Activated naive CD8-positive, alpha-beta T cell treated with anti-CD3 and anti-CD28 coated beads, Interleukin-2, amount 50 U/mL, for 24 hours (primary cell): ENCODE results near the gene GCLC.

ENCODE experiments used
- ATAC-seq: fragments of 150-1000 bp; cut with Tn5 transposase; one replicate; pipeline ENCODE4 v1.10.0; 2021
- DNase-seq: peaks from one replicate; pipeline ENCODE4 v3.0.0; 2021
- H3K27ac Mint-ChIP-seq: one replicate; pipeline ENCODE4 v1.8.0; 2021; ENCODE audit warnings: mild to moderate bottlenecking, mixed read lengths
- H3K27me3 Mint-ChIP-seq: one replicate; pipeline ENCODE4 v1.8.0; 2021; ENCODE audit warnings: mixed read lengths
- H3K36me3 Mint-ChIP-seq: one replicate; pipeline ENCODE4 v1.8.0; 2021; ENCODE audit warnings: low read depth, mixed read lengths
- H3K4me1 Mint-ChIP-seq: one replicate; pipeline ENCODE4 v1.8.0; 2021; ENCODE audit warnings: mixed read lengths
- H3K4me3 Mint-ChIP-seq: one replicate; pipeline ENCODE4 v1.8.0; 2021; ENCODE audit warnings: mild to moderate bottlenecking, moderate library complexity, mixed read lengths
- H3K9me3 Mint-ChIP-seq: one replicate; pipeline ENCODE4 v1.8.0; 2021; ENCODE audit warnings: mixed read lengths

Gene GCLC

DNA sequence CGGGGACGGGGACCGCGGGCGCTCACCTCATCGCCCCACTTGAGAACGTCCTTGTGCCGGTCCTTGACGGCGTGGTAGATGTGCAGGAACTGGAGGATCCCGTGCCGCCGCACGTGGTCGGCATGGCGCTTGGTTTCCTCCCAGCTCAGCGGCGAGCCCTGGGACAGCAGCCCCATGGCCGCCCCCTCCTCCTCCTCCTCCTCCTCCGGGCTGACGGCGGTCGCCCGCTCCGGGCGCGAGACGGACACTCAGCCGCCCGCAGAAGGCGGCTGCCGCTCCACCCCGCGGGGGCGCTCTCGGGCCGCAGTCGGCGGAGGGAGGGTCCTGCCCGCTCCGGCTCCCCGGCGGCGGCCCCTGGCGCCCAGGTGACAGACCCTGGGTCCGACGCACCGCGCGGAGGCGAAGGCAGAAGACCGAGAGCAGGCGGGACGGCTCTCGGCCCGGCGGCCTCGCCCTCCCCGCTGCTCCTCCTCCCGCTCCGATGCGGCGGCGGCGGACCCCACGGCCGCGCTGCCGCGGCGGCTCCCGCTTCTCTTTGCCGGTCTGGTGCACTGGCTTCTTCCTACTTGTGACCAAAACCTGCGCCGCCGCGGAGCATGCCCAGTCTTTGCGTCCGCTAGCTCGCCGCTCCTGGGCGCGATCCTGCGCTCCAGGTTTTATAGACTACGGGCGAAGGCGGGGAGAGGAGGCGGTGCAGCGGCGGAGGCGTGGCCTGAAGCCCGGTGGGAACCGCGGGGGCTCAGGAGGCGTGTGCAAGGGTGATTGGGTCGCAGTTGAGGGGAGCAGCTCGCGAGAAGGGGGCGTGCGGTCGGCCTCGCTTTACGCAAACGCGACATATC lies at the start of gene GCLC:
Gene GCLC, minus strand, starts transcription at position 632 of the 839 bp plus-strand sequence. Its CDS starts 456 bp downstream, at position 176.
- Mint-ChIP-seq H3K4me3 (peak within 1 kb of the TSS; percentile 90), H3K9me3 (no peaks in the 10 kb centered on the region), H3K27me3 (peaks cover 5% of the 10 kb centered on the region), H3K4me1 (peaks cover 58% of the 10 kb centered on the region), H3K36me3 (peaks cover 5% of the 10 kb centered on the region), H3K27ac (peak within 1 kb of the TSS; percentile 91)
- ATAC-seq (peak; percentile 68), DNase-seq (peak; percentile 90)

DNA sequence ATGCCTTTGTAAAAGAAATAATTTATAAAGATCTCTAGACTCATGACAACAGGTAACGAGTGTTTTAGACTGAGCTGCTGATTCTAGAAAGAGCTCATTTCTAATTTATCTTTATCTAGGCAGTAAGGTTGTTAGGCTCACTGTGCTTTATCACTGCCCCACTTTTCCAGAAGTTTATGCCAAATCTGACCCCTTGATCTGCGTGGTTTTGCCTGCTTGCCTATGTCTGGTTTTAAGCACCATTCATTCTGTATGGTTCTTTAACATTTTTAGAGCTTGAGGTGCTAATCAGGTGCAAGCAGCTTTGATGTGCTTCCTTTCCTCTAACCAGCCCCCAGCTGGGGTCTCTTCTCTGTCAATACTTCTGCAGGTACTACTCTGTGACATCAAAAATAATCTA lies 49.7 kb upstream of the GCLC start:
- H3K36me3 Mint-ChIP-seq: no peaks in the 10 kb centered on the region
- H3K9me3 Mint-ChIP-seq: peaks cover 4% of the 10 kb centered on the region
- ATAC-seq (no peak), DNase-seq (no peak)
- no peak overlapping the region for H3K4me3 Mint-ChIP-seq
- peaks cover 4% of the 10 kb centered on the region for H3K4me1 Mint-ChIP-seq
- H3K27ac Mint-ChIP-seq: no peak overlapping the region
- H3K27me3 Mint-ChIP-seq: no peaks in the 10 kb centered on the region

DNA sequence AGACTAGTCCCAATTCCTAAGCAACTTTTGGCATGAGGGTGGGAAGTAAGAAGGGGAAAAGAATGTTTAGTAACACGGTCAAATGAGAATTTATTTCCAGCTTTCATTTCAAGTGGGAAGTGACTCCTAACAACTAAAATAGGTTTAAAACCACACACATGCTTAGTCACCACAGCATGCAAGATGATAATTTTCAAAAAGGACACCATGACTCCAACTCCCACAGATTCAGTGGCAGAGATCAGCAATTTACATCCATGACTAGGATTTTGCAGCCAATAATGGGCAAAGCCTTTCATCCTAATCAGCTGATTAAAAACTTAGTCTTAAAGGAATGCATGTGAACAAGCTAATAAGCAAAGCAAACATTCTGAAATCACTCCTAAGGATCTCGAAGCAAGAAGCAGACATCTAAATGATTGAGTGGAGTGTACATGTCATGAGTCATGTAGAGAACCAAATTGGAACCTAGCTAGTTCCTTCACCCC lies 48.1 kb upstream of the GCLC start:
- no peak overlapping the region for H3K4me3 Mint-ChIP-seq
- H3K36me3 Mint-ChIP-seq: no peaks in the 10 kb centered on the region
- no peak for ATAC-seq
- H3K4me1 Mint-ChIP-seq: peaks cover 6% of the 10 kb centered on the region
- no peak overlapping the region for H3K27ac Mint-ChIP-seq
- no peak for DNase-seq
- peaks cover 2% of the 10 kb centered on the region for H3K27me3 Mint-ChIP-seq
- H3K9me3 Mint-ChIP-seq: peaks cover 4% of the 10 kb centered on the region

DNA sequence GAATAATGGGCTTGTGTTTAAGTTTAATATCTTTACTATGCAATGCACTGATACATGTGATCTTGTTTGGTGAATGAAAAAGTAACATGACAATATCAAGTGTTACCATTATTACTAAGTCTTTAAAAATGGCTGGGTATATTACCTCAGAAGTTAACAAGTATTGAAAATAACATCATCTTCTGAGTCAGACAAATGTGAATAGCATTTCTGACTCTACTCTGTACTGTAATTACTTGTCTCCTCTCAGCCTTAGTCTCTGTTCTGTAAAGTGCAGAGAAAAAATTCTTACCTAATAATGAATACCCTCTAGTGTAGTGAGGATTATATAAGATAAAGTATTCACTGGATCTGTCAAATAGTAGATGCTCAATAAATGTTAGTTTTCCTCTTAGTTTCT lies 47.0 kb upstream of the GCLC start:
- no peak for DNase-seq
- no peaks in the 10 kb centered on the region for H3K36me3 Mint-ChIP-seq
- H3K4me1 Mint-ChIP-seq: peaks cover 12% of the 10 kb centered on the region
- H3K9me3 Mint-ChIP-seq: no peaks in the 10 kb centered on the region
- peaks cover 4% of the 10 kb centered on the region for H3K27me3 Mint-ChIP-seq
- no peak overlapping the region for H3K4me3 Mint-ChIP-seq
- H3K27ac Mint-ChIP-seq: no peak overlapping the region
- ATAC-seq: no peak

DNA sequence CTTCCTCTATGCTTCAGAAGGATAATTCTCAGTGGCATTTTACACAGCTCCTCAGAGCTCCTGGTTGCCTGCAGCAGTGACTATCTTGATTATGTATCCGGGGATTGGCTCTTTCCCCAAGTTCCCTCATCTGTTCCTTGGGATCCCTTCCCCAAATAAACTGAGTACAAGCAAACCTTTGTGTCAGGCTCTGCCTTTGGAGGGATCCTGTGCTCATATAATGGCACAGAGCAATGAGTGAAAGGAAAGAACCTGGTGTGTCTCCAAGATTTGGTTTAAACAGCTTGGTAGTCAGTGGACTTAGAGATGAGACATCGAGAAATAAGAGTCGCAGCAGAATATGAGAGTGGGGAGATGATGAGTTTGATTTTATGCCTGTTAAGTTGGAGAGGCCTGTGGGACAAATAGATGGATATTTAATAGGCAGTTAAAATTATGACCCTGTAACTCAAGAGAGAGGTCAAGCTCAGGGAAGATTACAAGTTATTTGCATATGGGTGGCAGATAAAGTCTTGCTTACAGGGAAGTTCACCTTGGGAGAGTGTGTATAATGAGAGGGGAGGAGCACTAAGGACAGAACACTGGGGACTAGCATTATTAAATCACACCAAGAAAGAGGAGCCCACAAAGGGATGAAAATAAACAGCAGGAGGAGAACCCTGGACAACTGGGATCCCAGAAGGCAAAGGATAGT lies 44.1 kb upstream of the GCLC start:
- Mint-ChIP-seq H3K36me3 (no peaks in the 10 kb centered on the region), H3K27ac (no peak overlapping the region)

DNA sequence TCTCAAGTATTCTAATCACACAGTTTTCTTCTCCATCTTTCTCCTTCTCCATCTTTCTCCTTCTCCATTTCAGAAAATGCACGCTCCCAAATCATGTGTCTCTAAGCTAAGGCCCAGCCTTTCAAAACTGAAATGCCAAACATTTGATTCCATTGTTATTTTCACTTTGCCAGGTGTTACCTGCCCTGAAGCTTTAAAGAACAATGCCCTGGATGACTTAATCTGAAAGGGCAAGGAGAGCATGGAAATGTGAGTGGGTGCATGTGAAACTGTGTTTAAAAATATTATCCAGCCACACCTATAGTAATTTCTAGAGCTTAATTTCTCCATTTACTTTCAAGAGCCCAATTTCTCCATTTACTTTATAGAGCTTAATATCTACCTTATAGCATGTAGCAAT lies 42.4 kb upstream of the GCLC start:
- DNase-seq (no peak), ATAC-seq (peak; percentile 49)
- Mint-ChIP-seq H3K36me3 (no peaks in the 10 kb centered on the region), H3K27me3 (peaks cover 4% of the 10 kb centered on the region), H3K4me3 (no peak overlapping the region), H3K27ac (peak overlapping the region; percentile 25), H3K4me1 (peaks cover 11% of the 10 kb centered on the region), H3K9me3 (no peaks in the 10 kb centered on the region)

More for the DNA sequence above, 44.1 kb upstream of the GCLC start:
- ATAC-seq: no peak
- Mint-ChIP-seq H3K4me3 (no peak overlapping the region), H3K27me3 (peaks cover 4% of the 10 kb centered on the region), H3K9me3 (no peaks in the 10 kb centered on the region), H3K4me1 (peaks cover 15% of the 10 kb centered on the region)
- DNase-seq: no peak

DNA sequence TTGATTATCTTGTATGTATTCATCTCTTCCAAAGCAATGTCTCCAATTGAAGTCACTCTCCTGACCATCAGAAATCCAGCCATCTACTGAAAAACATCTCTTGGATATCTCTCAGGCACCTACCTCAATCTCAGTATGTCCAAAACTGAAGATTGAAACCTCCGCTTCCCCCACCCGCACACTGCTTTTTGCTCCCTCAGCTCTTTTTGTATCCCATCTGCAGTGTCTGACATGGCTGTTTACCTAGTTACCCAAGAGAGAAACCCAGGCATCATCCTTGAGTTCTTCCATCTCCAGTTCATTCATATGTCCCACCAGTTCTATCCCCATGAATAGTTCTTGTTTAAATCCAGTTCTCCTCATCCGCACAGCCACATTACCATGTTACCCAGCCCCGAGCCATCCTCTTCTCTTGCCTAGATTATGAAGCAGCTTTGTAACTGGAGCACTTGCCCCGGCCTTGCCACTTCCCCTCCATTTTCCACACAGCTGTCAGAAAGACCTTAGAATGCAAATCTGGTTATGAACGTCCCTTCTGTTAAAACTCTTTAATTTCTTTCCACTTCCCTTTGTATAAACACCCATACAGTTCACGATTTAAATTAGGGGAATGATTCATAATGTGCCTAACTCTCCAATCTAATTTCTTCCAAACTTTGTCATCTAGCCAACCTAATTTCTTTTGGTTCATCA lies 40.5 kb upstream of the GCLC start:
- peaks cover 4% of the 10 kb centered on the region for H3K27me3 Mint-ChIP-seq
- peaks cover 17% of the 10 kb centered on the region for H3K4me1 Mint-ChIP-seq
- H3K36me3 Mint-ChIP-seq: no peaks in the 10 kb centered on the region
- DNase-seq (no peak), ATAC-seq (no peak)
- H3K9me3 Mint-ChIP-seq: no peaks in the 10 kb centered on the region
- H3K27ac Mint-ChIP-seq: no peak overlapping the region
- H3K4me3 Mint-ChIP-seq: no peak overlapping the region

DNA sequence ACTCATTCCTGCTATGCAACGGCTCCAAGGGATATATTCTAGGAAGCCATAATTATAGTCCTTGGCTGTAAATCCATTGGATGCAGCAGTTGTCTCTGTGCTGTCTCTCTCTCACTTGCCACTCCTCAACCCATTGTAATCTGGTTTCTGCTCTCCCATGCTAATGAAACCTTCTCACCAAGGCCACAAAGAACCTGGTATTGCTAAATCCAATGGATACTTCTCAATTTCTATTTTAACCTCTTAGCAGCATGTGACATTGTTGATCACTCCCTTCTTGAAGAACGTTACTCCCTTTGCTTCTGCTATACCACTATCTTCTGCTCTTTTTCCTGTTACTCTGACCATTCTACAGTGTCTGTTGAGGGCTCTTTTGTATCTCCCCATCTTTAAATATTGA lies 39.8 kb upstream of the GCLC start:
- Mint-ChIP-seq H3K27me3 (peaks cover 4% of the 10 kb centered on the region), H3K27ac (no peak overlapping the region), H3K36me3 (no peaks in the 10 kb centered on the region), H3K9me3 (no peaks in the 10 kb centered on the region), H3K4me1 (peaks cover 23% of the 10 kb centered on the region), H3K4me3 (no peak overlapping the region)
- DNase-seq: no peak
- ATAC-seq: no peak

DNA sequence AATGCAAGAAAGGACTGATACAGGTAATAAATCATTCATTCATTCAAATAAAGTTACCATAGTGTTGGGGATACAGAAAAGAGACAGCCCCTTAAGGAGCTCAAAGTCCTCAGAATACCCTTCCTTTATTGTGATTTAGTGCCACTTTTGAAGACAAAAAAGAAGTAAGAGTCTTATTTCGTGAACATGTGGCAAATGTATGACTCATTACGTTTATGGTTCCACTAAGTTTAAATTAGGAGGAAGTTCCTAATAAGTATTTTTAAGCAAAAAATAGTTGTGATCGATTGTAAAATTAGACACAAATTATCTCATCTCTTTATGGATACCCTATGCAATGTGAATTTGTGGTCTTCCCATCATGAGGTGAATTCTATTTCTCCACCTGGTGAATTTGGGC lies 38.5 kb upstream of the GCLC start:
- DNase-seq (no peak), ATAC-seq (no peak)
- no peaks in the 10 kb centered on the region for H3K36me3 Mint-ChIP-seq
- H3K9me3 Mint-ChIP-seq: peaks cover 4% of the 10 kb centered on the region
- peaks cover 27% of the 10 kb centered on the region for H3K4me1 Mint-ChIP-seq
- peaks cover 2% of the 10 kb centered on the region for H3K27me3 Mint-ChIP-seq
- H3K4me3 Mint-ChIP-seq: no peak overlapping the region
- no peak overlapping the region for H3K27ac Mint-ChIP-seq

DNA sequence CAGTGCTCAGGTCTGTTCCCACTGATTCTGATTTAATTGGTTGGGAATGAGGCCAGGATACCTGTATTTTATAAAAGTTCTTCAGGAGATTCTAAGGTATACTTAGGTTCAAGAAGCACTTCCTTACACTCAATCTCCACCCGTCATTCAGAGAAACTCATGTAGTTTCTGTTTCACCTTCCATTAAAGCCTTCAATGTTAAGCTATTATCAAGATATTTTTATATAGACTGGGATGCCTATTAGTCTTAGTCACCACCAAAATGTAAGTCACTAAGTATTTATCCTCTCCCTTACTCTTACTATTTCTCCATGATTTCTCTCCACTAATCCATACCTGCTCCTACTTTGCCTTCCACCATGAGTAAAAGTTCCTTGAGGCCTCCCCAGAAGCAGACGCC lies 38.1 kb upstream of the GCLC start:
- ATAC-seq (no peak), DNase-seq (no peak)
- Mint-ChIP-seq H3K27ac (no peak overlapping the region), H3K4me1 (peaks cover 27% of the 10 kb centered on the region), H3K36me3 (no peaks in the 10 kb centered on the region), H3K4me3 (no peak overlapping the region), H3K27me3 (peaks cover 2% of the 10 kb centered on the region), H3K9me3 (peaks cover 4% of the 10 kb centered on the region)

DNA sequence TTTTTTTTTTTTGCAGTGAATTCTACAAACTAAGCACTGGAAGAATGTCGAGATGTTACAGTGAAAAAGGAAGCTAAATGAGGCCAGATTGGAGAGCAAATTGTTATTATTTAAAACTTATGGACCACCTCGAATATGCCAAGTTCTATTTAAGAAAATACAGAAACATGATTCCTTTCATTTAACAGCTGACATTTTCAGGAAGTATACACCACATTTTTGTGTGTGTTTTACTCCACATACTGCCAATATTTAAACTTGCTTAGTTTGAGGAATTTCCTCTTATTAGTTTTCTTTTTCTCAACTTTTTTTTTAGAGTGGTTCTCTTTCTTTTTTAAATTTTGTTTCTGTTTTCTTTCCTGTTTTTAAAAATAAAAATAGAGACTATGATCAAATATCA lies 37.0 kb upstream of the GCLC start:
- ATAC-seq (no peak), DNase-seq (no peak)
- Mint-ChIP-seq H3K9me3 (peaks cover 4% of the 10 kb centered on the region), H3K27me3 (no peaks in the 10 kb centered on the region), H3K27ac (no peak overlapping the region), H3K36me3 (no peaks in the 10 kb centered on the region), H3K4me1 (peaks cover 21% of the 10 kb centered on the region), H3K4me3 (no peak overlapping the region)

DNA sequence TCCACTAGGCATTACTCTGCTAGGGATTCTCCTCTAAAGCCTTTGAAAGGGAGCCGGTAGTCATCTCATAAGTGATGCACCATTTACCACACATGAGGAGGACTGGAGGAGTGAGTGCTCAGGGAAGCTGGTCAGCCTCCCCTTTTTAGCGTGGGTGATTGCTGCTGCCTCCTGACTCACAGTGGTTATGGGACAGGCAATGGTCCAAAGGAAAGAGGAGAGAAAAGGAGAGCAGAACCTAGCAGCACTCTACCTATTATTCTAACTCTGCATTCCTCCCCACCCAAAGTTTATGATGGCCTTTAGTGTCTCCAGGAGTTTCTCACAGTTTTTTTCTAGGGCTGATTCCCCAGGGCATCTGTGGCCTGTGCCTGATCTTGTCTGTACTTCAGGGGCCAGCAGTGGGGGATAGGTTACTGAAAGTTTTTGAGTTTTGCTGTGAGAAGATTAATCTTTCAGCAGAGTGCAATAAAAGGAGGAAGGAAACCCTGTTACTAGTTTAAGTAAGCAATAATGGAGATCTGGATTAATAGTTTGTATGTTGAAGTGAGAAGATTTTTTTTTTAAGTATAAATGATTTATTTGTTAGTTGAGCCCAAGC lies 36.4 kb upstream of the GCLC start:
- Mint-ChIP-seq H3K27me3 (no peaks in the 10 kb centered on the region), H3K36me3 (no peaks in the 10 kb centered on the region), H3K4me3 (no peak overlapping the region), H3K9me3 (peaks cover 4% of the 10 kb centered on the region), H3K27ac (no peak overlapping the region), H3K4me1 (peaks cover 21% of the 10 kb centered on the region)
- DNase-seq: no peak
- ATAC-seq: peak; percentile 30

DNA sequence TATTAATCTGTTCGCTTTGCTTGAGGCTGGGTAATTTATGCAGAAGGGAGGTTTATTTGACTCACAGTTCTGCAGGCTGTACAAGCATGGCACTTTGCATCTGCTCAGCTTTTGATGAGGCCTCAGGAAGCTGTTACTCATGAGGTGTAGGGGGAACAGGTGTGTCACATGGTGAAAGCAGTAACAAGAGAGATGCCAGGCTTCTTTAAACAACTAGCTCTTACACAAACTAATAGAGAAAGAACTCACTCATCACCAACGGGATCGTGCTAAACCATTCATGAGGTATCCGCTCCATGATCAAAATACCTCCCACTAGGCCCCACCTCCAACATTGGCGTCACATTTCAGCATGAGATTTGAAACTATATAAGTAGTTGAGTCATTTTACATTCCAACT lies 34.4 kb upstream of the GCLC start:
- peak; percentile 76 for ATAC-seq

DNA sequence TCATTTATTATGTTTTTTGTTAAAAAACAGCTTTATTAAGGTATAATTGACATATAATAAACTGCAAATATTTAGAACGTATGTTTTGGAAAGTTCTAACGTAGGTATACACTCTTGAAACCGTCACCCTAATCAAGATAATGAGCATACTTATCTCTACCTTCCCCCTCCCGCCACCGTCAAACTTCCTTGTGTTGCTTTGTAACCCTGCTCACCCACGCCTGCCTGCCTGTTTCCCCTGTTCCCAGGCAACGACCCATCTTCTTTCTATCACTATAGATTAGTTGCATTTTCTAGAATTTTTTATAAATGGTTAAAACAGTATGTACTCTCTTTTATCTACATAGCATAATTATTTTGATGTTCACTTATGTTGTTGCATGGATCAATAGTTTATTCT lies 33.5 kb upstream of the GCLC start:
- ATAC-seq: no peak
- no peaks in the 10 kb centered on the region for H3K36me3 Mint-ChIP-seq
- no peak overlapping the region for H3K4me3 Mint-ChIP-seq
- no peaks in the 10 kb centered on the region for H3K27me3 Mint-ChIP-seq
- H3K4me1 Mint-ChIP-seq: peaks cover 18% of the 10 kb centered on the region
- peaks cover 4% of the 10 kb centered on the region for H3K9me3 Mint-ChIP-seq
- no peak for DNase-seq
- no peak overlapping the region for H3K27ac Mint-ChIP-seq

More for the DNA sequence above, 34.4 kb upstream of the GCLC start:
- Mint-ChIP-seq H3K27ac (peak overlapping the region; percentile 55), H3K4me1 (peaks cover 18% of the 10 kb centered on the region), H3K36me3 (no peaks in the 10 kb centered on the region), H3K4me3 (no peak overlapping the region), H3K27me3 (no peaks in the 10 kb centered on the region), H3K9me3 (peaks cover 4% of the 10 kb centered on the region)
- DNase-seq: no peak
